HepG2 (cell line): ENCODE data around the gene OTX1.

Source experiments
- BRCA1 ChIP-seq: sonication (generic); formaldehyde crosslinking; IDR thresholded peaks from 2 replicates; pipeline ENCODE4 v1.4.0; 2020; ENCODE audit warnings: missing genetic modification reagents
- EEA1 ChIP-seq: sonication (generic); formaldehyde crosslinking; IDR thresholded peaks from 2 replicates; pipeline ENCODE4 v1.5.1; 2020; ENCODE audit warnings: mild to moderate bottlenecking, missing genetic modification reagents, borderline replicate concordance
- TAF1 ChIP-seq: sonication (generic); formaldehyde crosslinking; IDR thresholded peaks from 2 replicates; pipeline ENCODE4 v1.4.0; 2020; ENCODE audit warnings: missing genetic modification reagents
- TARDBP ChIP-seq: sonication (generic); formaldehyde crosslinking; IDR thresholded peaks from 2 replicates; pipeline ENCODE4 v1.8.0; 2022; ENCODE audit warnings: mild to moderate bottlenecking, missing genetic modification reagents
- YEATS4 ChIP-seq: sonication (generic); formaldehyde crosslinking; IDR thresholded peaks from 2 replicates; pipeline ENCODE4 v1.4.0; 2020; ENCODE audit warnings: missing genetic modification reagents, borderline replicate concordance
- ZKSCAN1 ChIP-seq: fragments of 150-350 bp; IDR thresholded peaks from 2 replicates; pipeline ENCODE4 v1.6.1; 2014; ENCODE audit warnings: low read length
- ZNF329 ChIP-seq: sonication (generic); formaldehyde crosslinking; IDR thresholded peaks from 2 replicates; pipeline ENCODE4 v1.9.0; 2021; ENCODE audit warnings: low read depth, mild to moderate bottlenecking, missing genetic modification reagents
- ZNF337 ChIP-seq: sonication (generic); formaldehyde crosslinking; IDR thresholded peaks from 2 replicates; pipeline ENCODE4 v1.5.1; 2020; ENCODE audit warnings: missing genetic modification reagents, low read depth, mild to moderate bottlenecking, borderline replicate concordance
- ZNF781 ChIP-seq: sonication (generic); formaldehyde crosslinking; IDR thresholded peaks from 2 replicates; pipeline ENCODE4 v1.5.1; 2020; ENCODE audit warnings: borderline replicate concordance, mild to moderate bottlenecking, missing genetic modification reagents; ENCODE audit errors: not compliant biosample characterization
- TF ChIP-seq, protein P1 (sequence below): sonication (generic); formaldehyde crosslinking; IDR thresholded peaks from 2 replicates; pipeline ENCODE4 v1.5.0; 2020; ENCODE audit warnings: mild to moderate bottlenecking, missing genetic modification reagents, borderline replicate concordance
- TF ChIP-seq, protein P2 (sequence below): sonication (generic); formaldehyde crosslinking; IDR thresholded peaks from 2 replicates; pipeline ENCODE4 v1.4.0; 2020; ENCODE audit warnings: missing genetic modification reagents
- TF ChIP-seq, protein P3 (sequence below): sonication (generic); formaldehyde crosslinking; IDR thresholded peaks from 2 replicates; pipeline ENCODE4 v1.5.0; 2020; ENCODE audit warnings: mild to moderate bottlenecking, missing genetic modification reagents, moderate library complexity
- TF ChIP-seq, protein P4 (sequence below): sonication (generic); formaldehyde crosslinking; conservative IDR thresholded peaks from 2 replicates; pipeline ENCODE4 v1.4.0; 2020; ENCODE audit warnings: missing genetic modification reagents

DNA sequence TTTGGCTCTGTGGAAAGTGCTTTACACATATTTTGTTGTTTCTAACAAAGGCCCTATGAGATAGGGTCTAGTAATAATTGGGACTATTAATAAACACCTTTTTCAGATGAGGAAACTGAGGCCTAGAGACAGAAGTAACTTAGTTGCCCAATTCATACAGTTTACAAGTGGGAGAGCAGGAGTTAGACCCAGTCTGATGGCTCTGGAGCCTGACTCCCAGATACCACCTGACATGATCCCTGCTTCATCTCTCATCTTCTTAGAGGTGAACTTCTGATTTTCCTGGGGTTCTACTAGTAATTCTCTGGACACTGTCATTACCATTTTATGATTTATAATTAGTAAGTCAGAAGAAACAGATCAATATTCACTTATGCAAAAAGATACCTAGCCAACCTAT lies 49.1 kb upstream of the OTX1 start:
- TF ChIP-seq TARDBP (CRISPR knock-in tag), result no peak
- no peak for TF ChIP-seq ZNF337 (CRISPR knock-in tag)
- TF ChIP-seq, protein P1, sequence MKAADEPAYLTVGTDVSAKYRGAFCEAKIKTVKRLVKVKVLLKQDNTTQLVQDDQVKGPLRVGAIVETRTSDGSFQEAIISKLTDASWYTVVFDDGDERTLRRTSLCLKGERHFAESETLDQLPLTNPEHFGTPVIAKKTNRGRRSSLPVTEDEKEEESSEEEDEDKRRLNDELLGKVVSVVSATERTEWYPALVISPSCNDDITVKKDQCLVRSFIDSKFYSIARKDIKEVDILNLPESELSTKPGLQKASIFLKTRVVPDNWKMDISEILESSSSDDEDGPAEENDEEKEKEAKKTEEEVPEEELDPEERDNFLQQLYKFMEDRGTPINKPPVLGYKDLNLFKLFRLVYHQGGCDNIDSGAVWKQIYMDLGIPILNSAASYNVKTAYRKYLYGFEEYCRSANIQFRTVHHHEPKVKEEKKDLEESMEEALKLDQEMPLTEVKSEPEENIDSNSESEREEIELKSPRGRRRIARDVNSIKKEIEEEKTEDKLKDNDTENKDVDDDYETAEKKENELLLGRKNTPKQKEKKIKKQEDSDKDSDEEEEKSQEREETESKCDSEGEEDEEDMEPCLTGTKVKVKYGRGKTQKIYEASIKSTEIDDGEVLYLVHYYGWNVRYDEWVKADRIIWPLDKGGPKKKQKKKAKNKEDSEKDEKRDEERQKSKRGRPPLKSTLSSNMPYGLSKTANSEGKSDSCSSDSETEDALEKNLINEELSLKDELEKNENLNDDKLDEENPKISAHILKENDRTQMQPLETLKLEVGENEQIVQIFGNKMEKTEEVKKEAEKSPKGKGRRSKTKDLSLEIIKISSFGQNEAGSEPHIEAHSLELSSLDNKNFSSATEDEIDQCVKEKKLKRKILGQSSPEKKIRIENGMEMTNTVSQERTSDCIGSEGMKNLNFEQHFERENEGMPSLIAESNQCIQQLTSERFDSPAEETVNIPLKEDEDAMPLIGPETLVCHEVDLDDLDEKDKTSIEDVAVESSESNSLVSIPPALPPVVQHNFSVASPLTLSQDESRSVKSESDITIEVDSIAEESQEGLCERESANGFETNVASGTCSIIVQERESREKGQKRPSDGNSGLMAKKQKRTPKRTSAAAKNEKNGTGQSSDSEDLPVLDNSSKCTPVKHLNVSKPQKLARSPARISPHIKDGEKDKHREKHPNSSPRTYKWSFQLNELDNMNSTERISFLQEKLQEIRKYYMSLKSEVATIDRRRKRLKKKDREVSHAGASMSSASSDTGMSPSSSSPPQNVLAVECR, result no peak
- TF ChIP-seq, protein P2, sequence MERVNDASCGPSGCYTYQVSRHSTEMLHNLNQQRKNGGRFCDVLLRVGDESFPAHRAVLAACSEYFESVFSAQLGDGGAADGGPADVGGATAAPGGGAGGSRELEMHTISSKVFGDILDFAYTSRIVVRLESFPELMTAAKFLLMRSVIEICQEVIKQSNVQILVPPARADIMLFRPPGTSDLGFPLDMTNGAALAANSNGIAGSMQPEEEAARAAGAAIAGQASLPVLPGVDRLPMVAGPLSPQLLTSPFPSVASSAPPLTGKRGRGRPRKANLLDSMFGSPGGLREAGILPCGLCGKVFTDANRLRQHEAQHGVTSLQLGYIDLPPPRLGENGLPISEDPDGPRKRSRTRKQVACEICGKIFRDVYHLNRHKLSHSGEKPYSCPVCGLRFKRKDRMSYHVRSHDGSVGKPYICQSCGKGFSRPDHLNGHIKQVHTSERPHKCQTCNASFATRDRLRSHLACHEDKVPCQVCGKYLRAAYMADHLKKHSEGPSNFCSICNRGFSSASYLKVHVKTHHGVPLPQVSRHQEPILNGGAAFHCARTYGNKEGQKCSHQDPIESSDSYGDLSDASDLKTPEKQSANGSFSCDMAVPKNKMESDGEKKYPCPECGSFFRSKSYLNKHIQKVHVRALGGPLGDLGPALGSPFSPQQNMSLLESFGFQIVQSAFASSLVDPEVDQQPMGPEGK (CRISPR knock-in tag), result no peak
- TF ChIP-seq, protein P3, sequence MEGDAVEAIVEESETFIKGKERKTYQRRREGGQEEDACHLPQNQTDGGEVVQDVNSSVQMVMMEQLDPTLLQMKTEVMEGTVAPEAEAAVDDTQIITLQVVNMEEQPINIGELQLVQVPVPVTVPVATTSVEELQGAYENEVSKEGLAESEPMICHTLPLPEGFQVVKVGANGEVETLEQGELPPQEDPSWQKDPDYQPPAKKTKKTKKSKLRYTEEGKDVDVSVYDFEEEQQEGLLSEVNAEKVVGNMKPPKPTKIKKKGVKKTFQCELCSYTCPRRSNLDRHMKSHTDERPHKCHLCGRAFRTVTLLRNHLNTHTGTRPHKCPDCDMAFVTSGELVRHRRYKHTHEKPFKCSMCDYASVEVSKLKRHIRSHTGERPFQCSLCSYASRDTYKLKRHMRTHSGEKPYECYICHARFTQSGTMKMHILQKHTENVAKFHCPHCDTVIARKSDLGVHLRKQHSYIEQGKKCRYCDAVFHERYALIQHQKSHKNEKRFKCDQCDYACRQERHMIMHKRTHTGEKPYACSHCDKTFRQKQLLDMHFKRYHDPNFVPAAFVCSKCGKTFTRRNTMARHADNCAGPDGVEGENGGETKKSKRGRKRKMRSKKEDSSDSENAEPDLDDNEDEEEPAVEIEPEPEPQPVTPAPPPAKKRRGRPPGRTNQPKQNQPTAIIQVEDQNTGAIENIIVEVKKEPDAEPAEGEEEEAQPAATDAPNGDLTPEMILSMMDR (CRISPR knock-in tag), result no peak
- no peak for TF ChIP-seq TAF1 (CRISPR knock-in tag)
- TF ChIP-seq, protein P4, sequence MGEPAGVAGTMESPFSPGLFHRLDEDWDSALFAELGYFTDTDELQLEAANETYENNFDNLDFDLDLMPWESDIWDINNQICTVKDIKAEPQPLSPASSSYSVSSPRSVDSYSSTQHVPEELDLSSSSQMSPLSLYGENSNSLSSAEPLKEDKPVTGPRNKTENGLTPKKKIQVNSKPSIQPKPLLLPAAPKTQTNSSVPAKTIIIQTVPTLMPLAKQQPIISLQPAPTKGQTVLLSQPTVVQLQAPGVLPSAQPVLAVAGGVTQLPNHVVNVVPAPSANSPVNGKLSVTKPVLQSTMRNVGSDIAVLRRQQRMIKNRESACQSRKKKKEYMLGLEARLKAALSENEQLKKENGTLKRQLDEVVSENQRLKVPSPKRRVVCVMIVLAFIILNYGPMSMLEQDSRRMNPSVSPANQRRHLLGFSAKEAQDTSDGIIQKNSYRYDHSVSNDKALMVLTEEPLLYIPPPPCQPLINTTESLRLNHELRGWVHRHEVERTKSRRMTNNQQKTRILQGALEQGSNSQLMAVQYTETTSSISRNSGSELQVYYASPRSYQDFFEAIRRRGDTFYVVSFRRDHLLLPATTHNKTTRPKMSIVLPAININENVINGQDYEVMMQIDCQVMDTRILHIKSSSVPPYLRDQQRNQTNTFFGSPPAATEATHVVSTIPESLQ, result no peak
- TF ChIP-seq EEA1 (CRISPR knock-in tag), result no peak
- TF ChIP-seq ZKSCAN1, result no peak
- TF ChIP-seq ZNF781 (CRISPR knock-in tag), result no peak
- no peak for TF ChIP-seq YEATS4 (CRISPR knock-in tag)
- TF ChIP-seq BRCA1 (CRISPR knock-in tag), result no peak
- TF ChIP-seq ZNF329 (CRISPR knock-in tag), result no peak
